Measurements from ENCODE around the gene UMAD1. TPM values are rescaled to one million over a fixed set of nuclear protein-coding genes. Genes with fewer than 3 reads are reported as not detected.

UMAD1 gene
- total RNA-seq, 1 donor from 2014 or later = 16.4 TPM

DNA sequence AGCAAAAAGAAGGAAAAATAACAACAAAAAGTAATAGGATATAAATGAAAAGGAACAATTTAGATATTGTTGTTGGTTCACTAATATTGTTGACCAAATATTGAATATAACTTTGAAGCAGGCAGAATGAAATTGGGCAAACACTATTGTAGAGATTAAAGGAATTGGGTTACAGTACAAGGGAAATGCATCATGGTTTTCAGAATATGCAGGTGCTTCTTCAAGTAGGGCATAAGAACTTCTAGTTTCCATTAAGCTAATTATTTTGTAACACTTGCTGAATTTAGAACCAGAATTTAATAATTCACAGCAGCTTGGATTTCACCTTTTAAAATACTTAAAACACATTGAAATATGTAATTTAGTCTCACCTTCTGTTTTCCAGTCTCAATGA lies 41.4 kb downstream of the UMAD1 start:
- Histone ChIP-seq H3K9me3 (replicated peaks) (peaks cover 5% of the 10 kb centered on the region), H3K4me1 (peaks cover 38% of the 10 kb centered on the region), H3K27me3 (ENCODE audit: low read depth) (no peaks in the 10 kb centered on the region), H3K4me3 (no peak overlapping the region), H3K36me3 (no peaks in the 10 kb centered on the region), H3K27ac (replicated peaks) (peak overlapping the region; percentile 60)
- no peak for DNase-seq
- TF ChIP-seq, protein P1, sequence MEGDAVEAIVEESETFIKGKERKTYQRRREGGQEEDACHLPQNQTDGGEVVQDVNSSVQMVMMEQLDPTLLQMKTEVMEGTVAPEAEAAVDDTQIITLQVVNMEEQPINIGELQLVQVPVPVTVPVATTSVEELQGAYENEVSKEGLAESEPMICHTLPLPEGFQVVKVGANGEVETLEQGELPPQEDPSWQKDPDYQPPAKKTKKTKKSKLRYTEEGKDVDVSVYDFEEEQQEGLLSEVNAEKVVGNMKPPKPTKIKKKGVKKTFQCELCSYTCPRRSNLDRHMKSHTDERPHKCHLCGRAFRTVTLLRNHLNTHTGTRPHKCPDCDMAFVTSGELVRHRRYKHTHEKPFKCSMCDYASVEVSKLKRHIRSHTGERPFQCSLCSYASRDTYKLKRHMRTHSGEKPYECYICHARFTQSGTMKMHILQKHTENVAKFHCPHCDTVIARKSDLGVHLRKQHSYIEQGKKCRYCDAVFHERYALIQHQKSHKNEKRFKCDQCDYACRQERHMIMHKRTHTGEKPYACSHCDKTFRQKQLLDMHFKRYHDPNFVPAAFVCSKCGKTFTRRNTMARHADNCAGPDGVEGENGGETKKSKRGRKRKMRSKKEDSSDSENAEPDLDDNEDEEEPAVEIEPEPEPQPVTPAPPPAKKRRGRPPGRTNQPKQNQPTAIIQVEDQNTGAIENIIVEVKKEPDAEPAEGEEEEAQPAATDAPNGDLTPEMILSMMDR (IDR thresholded peaks at IDR 0.05; ENCODE audit: borderline replicate concordance) = no peak
- intact Hi-C loops (cut with micrococcal nuclease) = loop anchor here (2.0 kb wide), 1 partner anchor 79 kb away; no protein-coding TSS in a partner anchor

DNA sequence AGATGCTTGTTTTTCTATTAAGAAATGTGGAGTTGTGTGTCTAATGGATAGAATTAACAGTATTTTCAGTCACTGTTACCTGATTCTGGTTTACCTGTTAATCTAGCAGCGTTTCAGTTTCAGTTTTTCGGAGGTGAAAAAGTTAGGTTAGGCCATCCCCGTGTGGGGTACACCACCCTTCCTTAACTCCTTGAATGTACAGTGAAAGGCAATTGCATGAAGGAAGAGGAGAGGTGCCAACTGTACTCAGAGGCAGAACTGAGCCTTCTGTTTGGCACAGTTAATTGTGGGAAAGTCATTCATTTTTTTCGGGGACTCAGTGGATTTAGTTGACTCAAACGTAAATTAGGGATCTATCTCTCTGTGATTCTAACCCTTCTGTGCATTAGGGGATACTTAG lies 42.3 kb downstream of the UMAD1 start:
- Histone ChIP-seq H3K27ac (replicated peaks) (peak overlapping the region; percentile 60), H3K27me3 (ENCODE audit: low read depth) (no peaks in the 10 kb centered on the region), H3K36me3 (no peaks in the 10 kb centered on the region), H3K4me1 (peaks cover 47% of the 10 kb centered on the region), H3K4me3 (peak overlapping the region; percentile 11), H3K9me3 (replicated peaks) (peaks cover 3% of the 10 kb centered on the region)
- DNase-seq = no peak
- intact Hi-C loops (cut with micrococcal nuclease) = no loop called here
- TF ChIP-seq, protein P1 (IDR thresholded peaks at IDR 0.05; ENCODE audit: borderline replicate concordance) = no peak

DNA sequence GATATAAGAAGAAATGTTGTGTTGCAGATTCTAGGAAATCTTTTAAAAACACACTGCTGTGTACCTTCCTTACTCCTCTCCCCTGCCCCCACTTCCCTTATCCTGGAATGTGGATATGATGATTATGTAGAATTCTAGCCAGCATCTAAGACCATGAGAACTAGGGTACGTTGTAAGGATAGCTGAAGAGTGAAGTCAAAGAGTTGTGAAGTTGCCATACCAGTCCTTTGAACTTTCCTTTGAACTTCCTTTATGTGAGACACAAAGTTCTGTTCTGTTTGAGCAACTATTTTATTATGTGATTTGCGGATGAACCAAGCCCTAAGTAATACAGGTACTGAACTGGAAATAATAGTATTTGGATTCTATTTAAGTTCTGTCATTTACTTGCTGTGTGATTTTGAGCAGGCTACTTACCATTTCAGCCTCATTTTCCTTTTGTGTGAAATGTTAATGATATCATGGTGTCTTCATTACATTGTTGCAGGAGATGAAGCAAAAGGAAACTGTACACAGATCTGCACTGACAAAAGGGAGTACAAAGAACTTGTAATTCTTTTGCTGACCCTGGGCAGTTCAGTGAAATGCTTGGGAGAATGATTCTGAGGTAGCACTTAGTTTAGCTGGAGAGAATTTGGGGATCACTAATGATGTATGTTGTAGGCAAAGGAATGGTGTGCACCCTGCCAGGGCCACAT lies 46.4 kb downstream of the UMAD1 start:
- intact Hi-C loops (cut with micrococcal nuclease) = no loop called here
- no peaks in the 10 kb centered on the region for H3K27me3 ChIP-seq (ENCODE audit: low read depth)
- H3K4me3 ChIP-seq = peak overlapping the region; percentile 52

DNA sequence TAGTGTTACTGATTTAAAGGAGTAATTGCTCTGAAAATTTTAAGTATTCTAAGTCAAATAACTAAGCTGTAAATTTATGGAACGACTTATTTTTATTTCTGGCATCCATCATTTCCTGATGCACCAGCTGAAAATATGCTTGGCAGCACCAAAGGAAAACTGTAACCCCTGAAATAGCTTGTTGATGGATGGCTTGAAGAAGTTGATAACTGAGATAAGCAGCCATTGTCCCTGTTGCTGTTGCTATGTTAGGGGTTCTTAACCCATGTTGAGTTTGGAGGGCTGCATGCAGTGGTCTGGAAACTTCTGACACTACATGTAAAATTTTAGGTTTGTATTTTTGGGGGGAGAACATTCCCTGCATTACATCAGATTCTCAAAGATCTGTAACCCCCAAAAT lies 47.2 kb downstream of the UMAD1 start:
- Histone ChIP-seq H3K4me3 (peak overlapping the region; percentile 52), H3K27me3 (ENCODE audit: low read depth) (no peaks in the 10 kb centered on the region), H3K9me3 (replicated peaks) (no peaks in the 10 kb centered on the region), H3K4me1 (peaks cover 40% of the 10 kb centered on the region), H3K36me3 (no peaks in the 10 kb centered on the region), H3K27ac (replicated peaks) (peak overlapping the region; percentile 84)
- intact Hi-C loops (cut with micrococcal nuclease) = no loop called here
- no peak for DNase-seq
- TF ChIP-seq, protein P1 (IDR thresholded peaks at IDR 0.05; ENCODE audit: borderline replicate concordance) = no peak

More for the DNA sequence above, 46.4 kb downstream of the UMAD1 start:
- TF ChIP-seq, protein P1 (IDR thresholded peaks at IDR 0.05; ENCODE audit: borderline replicate concordance) = no peak
- Histone ChIP-seq H3K36me3 (no peaks in the 10 kb centered on the region), H3K27ac (replicated peaks) (peak overlapping the region; percentile 84), H3K9me3 (replicated peaks) (no peaks in the 10 kb centered on the region), H3K4me1 (peaks cover 49% of the 10 kb centered on the region)
- no peak for DNase-seq

DNA sequence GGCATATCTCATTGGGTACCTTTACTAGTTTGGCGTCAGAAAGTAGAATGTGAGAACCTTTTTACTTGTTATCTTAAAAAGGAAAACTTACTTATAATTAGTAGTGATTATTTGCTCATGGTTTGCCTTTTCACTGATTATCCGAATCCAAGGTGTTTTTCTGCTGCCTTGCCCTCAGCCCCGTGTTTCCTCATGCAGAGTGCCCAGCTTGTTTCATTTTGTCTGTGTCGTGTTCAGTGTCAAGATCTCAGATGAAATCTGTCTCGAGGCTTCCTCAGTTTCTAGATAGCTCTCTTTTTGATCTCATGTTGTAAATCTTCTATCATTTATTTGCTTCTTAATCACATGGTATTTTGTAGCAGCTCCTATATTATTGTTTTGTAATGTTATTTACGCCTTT lies 47.8 kb downstream of the UMAD1 start:
- Histone ChIP-seq H3K4me3 (peak overlapping the region; percentile 52), H3K36me3 (no peaks in the 10 kb centered on the region), H3K4me1 (peaks cover 35% of the 10 kb centered on the region), H3K27me3 (ENCODE audit: low read depth) (no peaks in the 10 kb centered on the region), H3K27ac (replicated peaks) (peak overlapping the region; percentile 84), H3K9me3 (replicated peaks) (no peaks in the 10 kb centered on the region)
- DNase-seq = no peak
- intact Hi-C loops (cut with micrococcal nuclease) = no loop called here
- TF ChIP-seq, protein P1 (IDR thresholded peaks at IDR 0.05; ENCODE audit: borderline replicate concordance) = no peak
